AG04449 (cell line): ENCODE results near the gene ERICH6.

ENCODE experiments used
- CTCF ChIA-PET: fragments of 350-600 bp; formaldehyde crosslinking; extraction: SDS; loops from one replicate; lab custom pipeline; 2021; ENCODE audit warnings: antibody characterized with exemption; lab: Yijun Ruan, JAX
- POLR2A ChIA-PET: fragments of 400-600, 350-600 bp; formaldehyde crosslinking; extraction: SDS; loops from one replicate; lab custom pipeline; 2020; ENCODE audit warnings: antibody characterized with exemption, inconsistent platforms; lab: Yijun Ruan, JAX
- DNase-seq: peaks from one replicate; pipeline ENCODE4 v3.0.0-alpha.2; 2010; ENCODE audit warnings: low read depth, low spot score
- H3K4me3 ChIP-seq: 2 replicates; pipeline ENCODE4 v1.5.1; 2011; ENCODE audit warnings: low read depth, mild to moderate bottlenecking, control low read depth, low read length
- TF ChIP-seq, protein P1 (sequence below): IDR thresholded peaks from one replicate; pipeline ENCODE4 v1.5.1; 2011; ENCODE audit warnings: mild to moderate bottlenecking, moderate library complexity, low read length, control low read depth, inconsistent platforms; ENCODE audit not compliant: insufficient read depth; ENCODE audit errors: missing control alignments

Gene ERICH6

DNA sequence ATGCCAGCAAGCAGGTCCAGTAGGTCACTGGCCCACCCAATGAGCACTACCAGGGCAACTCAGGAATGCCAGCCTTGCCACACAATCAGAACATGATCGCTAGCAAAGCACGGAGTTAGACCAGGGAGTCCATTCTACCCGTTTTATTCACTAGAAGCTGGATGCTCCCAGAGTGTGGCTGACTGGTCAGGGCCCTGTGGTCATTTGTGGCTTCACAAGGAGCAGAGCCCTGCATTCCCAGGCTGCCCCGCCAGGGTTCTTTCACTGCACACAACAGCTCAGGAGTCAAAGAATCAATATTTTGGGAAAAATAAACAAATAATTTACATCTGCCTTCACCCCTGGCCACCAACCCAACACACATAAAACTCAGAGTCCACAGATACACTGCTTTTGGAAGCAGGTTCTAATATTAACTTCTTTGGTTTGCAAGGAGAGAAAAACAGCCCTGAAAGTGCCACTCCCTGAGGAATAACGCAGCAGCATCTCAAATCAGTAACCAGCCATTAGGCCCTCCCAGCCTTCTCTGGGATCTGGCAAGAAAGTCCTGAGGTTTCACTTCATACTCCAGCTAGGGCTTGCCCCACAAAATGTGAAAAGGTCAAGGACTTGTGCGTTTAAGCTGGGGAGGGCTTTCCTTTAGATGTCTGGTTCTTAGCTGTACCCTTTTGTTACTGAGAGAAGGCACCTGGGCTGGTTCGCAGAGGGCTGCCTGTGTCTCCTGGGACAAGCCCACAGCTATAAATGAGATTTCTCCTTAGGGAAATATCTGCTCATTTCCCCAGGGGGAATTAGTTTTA, 43.3 kb upstream of the ERICH6 start:
- no peak overlapping the region for H3K4me3 ChIP-seq
- POLR2A ChIA-PET, result no interaction called here
- TF ChIP-seq, protein P1, sequence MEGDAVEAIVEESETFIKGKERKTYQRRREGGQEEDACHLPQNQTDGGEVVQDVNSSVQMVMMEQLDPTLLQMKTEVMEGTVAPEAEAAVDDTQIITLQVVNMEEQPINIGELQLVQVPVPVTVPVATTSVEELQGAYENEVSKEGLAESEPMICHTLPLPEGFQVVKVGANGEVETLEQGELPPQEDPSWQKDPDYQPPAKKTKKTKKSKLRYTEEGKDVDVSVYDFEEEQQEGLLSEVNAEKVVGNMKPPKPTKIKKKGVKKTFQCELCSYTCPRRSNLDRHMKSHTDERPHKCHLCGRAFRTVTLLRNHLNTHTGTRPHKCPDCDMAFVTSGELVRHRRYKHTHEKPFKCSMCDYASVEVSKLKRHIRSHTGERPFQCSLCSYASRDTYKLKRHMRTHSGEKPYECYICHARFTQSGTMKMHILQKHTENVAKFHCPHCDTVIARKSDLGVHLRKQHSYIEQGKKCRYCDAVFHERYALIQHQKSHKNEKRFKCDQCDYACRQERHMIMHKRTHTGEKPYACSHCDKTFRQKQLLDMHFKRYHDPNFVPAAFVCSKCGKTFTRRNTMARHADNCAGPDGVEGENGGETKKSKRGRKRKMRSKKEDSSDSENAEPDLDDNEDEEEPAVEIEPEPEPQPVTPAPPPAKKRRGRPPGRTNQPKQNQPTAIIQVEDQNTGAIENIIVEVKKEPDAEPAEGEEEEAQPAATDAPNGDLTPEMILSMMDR, result no peak
- DNase-seq, result no peak
- CTCF ChIA-PET, result interaction anchor here (0.9 kb wide), 2 partner anchors 25 to 33 kb away, joined by 3 read pairs; no protein-coding TSS in a partner anchor

DNA sequence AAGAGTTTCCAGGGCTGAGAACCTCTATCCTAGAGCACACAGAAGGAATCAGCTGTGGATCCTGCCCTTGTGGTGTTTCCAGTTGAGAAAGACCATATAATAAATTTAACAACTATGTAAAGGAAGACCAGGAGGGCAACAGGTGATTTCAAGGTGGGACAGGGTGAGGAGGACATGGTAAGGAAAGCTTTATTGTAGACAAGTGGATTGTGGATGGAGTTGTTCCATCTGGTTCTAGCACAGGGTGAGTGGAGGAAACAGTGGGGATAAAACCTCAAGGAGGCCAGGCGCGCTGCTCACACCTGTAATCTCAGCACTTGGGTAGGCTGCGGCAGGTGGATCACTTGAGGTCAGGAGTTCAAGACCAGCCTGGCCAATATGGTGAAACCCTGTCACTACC, 42.1 kb upstream of the ERICH6 start:
- CTCF ChIA-PET, result interaction anchor here (1.4 kb wide), 1 partner anchor 18 kb away, joined by 5 read pairs; no protein-coding TSS in a partner anchor
- DNase-seq, result no peak
- TF ChIP-seq, protein P1, result no peak
- POLR2A ChIA-PET, result no interaction called here
- no peak overlapping the region for H3K4me3 ChIP-seq

DNA sequence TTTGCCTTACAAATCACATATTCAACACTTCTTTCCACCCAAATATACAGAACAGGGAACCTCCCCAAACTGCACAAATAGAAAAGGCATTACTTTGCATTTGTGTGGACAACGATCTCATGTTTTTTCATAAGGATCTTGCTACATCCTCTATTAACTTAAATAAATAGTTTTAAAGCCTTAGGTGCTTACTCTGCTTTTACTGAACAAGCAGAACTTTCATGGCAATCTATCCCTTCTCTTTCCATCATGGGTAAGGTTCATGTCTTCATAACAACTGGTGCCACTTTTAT, 41.1 kb upstream of the ERICH6 start:
- POLR2A ChIA-PET, result no interaction called here
- no peak overlapping the region for H3K4me3 ChIP-seq
- no peak for DNase-seq
- CTCF ChIA-PET, result no interaction called here
- TF ChIP-seq, protein P1, result no peak

DNA sequence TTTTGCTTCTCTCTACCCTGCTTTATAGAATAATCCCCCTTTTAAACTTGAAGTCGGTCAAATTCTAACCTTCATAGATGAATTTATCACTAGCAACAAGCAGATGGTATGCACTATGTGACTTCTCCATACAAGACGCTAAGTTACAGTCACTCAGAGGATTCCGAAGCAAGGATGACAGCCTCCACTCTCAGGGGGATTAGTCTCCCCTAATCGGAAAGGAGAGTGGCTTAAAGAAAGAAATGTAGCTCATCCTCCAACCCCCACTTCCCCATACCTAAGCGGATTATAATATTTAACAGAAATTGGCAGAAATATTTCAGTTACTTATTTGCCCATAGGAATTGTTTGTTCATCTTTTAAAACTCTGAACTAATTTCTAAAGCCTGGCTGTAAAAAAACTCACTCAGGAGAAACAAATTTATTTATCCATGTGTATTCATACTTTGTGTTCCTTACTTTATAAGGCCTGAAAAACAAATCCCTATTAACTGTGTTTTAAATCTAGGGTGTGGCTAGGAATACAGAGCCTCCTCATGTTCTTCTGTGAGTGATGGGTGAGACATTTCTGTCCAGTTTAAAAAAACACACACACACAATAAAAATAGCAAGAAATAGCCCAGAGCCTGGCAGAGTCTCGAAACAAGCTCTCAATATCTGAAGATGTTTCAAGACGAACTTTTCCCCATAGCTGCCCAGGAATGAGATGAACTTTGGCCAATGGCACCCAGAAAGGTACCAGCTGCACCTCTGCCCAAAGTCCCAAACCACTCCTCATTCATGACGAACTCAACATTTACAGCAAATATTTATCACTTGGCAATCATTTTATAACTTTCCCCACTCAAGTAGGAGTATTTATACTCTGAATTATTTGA, 40.6 kb upstream of the ERICH6 start:
- ChIA-PET CTCF (interaction anchor here (0.6 to 1.0 kb wide), 3 partner anchors 17 to 22 kb away, joined by 3 read pairs; no protein-coding TSS in a partner anchor), POLR2A (no interaction called here)
- no peak for DNase-seq
- no peak overlapping the region for H3K4me3 ChIP-seq
- TF ChIP-seq, protein P1, result no peak

DNA sequence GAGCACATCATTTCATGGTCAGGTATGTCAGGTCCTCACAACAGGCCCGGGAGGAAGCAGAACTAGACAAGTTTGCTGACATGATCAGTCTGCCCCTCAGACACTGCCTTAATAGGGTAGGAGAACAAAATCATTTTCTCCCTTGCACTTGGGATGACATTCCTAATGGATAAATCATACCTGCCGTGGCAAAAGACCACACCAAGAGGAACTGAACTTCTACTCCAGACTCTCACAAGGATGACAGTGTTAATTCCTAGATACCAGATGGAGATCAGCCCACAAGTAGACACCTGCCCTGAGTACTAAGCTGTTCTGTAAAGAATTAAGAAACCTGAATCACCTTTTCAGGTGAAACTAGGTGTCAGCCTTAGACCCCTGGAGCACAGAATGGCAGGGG, 39.8 kb upstream of the ERICH6 start:
- no peak for DNase-seq
- H3K4me3 ChIP-seq, result no peak overlapping the region
- CTCF ChIA-PET, result interaction anchor here (0.6 to 1.4 kb wide), 5 partner anchors 15 to 32 kb away, joined by 3 read pairs; no protein-coding TSS in a partner anchor
- POLR2A ChIA-PET, result no interaction called here
- TF ChIP-seq, protein P1, result no peak

DNA sequence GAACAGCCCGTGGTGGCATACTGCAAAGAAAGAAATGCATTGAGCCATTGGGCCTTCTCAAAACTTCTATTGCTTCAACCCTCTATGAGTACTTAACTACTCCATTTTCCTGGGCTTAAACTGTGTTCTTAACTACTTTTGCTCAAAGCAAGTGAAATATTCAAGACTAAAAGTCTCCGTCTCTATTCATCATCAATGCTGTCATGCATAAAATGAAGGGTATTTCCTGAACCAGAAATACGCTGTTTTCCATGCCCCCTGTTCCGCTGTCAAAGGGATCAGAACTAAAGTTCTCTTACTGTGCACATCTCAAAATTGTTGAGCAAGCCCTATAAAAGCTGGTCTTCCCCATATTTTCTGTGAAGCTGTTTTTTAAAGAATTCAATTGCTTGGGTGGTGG, 39.0 kb upstream of the ERICH6 start:
- no peak overlapping the region for H3K4me3 ChIP-seq
- ChIA-PET CTCF (interaction anchor here (0.9 to 1.4 kb wide), 4 partner anchors 14 to 45 kb away, joined by 3 read pairs; no protein-coding TSS in a partner anchor), POLR2A (no interaction called here)
- TF ChIP-seq, protein P1, result no peak
- no peak for DNase-seq
